Measurements from ENCODE around the gene USH2A.

Gene USH2A

GRCh38 chr1:216270086-216270773, 153.0 kb downstream of the USH2A start:
- no peak for DNase-seq

- no peak for DNase-seq
Observed at GRCh38 chr1:216261631-216262030, 161.6 kb downstream of the USH2A start.

DNA sequence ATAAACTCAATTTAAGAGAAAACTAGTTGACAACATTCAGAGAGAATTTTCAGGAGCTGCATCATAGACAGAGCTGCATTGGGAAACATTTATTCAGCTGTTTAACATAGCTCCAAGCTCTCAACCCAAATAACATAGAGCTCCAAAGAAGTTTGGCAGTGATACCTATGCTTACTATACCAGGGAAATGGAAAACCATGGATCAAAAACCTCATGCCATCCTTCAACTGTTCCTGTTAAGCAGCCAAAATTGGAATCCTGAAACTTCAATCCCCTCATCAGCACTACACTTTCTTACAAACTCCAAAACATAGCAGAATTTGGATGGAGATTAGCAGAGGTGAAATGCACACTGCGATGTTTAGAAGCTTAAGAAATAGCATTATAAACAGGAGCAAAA, 164.4 kb downstream of the USH2A start:
- no peak for DNase-seq

DNA sequence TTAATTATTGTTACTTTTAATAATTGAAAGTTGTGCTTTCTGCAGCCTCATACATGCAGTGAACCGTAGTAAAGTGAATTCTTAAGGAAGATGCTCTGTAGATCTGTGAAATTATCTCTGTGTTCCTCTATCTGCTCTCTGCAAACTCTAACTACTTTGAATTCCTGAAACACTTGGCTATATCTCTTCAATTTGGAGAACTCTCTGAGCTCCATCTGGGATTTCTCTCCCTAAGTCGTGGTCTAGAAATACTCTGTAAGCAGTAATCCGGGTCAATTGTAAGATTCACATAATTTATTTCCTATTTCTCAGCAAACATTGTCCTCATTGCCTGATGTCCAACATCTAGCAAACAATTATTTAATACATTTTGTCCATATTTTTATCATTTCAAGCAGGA, 164.9 kb downstream of the USH2A start:
- no peak for DNase-seq

DNA sequence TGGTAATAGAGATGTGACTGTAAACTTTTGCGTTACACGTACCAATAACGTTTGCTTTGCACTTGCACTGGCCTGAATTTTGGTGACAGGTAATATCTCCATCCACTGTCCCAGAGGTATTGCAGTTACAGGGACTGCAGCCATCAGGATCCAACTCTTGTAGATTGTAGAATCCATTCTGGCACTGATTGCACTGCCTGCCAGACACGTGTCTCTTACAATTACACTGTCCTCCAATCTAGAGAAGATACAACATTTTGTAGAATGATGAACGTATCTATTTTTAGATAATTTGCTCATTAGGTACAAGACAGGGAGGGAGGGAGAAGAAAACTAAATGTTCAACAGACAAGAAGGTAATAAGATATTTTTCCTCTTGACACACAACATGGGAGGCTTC, 172.4 kb downstream of the USH2A start:
- DNase-seq, result no peak

DNA sequence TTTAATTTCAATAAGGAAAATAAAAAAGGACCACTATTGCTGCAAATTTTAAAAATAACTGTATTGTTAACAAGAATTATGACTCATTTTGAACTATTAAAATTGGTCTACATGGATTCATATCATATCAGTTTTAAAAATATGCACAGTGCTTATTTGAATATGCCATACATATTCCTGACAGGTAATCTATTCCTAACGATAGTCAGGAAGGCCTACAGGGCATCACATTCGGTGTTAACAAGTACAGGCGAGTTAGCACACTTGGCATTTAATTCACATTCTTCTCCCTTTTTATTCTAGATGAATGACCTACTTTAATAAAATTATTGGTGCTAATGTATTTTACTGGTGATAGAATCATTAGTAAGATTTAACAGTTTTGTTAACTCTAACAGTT, 174.6 kb downstream of the USH2A start:
- DNase-seq, result no peak

GRCh38 chr1:216247937-216248336, 175.3 kb downstream of the USH2A start:
- no peak for DNase-seq

DNA sequence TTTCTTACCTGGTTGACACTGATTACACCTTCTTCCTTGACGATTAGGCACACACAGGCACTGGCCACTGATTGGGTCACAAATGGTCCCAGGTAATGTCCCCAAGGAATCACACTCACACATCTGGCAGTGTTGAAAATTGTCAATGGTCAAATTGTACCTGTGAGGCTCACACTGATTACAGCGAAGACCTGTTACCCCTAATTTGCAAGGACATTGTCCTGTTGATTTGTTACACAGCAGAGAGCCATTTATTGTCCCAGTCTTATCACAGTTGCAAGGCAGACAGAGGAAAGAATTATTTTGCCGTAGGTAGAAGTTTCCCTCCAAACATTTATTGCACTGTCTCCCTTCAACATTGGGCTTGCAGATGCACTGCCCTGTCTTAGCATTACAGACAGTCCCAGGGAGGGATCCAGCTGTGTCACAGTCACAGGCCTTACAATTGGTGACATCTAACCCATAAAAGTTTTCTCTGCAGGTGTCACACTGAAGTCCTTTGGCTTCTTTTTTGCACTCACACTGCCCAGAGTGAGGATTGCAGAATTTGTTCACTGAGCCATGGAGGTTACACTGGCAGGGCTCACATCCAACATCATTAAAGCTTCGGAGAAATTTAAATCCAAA, 176.6 kb downstream of the USH2A start:
- no peak for DNase-seq

- no peak for DNase-seq
Observed at GRCh38 chr1:216238844-216239243, 184.4 kb downstream of the USH2A start.

GRCh38 chr1:216237927-216238542, 185.2 kb downstream of the USH2A start:
- no peak for DNase-seq

- no peak for DNase-seq
Observed at GRCh38 chr1:216224233-216224632, 199.0 kb downstream of the USH2A start.

DNA sequence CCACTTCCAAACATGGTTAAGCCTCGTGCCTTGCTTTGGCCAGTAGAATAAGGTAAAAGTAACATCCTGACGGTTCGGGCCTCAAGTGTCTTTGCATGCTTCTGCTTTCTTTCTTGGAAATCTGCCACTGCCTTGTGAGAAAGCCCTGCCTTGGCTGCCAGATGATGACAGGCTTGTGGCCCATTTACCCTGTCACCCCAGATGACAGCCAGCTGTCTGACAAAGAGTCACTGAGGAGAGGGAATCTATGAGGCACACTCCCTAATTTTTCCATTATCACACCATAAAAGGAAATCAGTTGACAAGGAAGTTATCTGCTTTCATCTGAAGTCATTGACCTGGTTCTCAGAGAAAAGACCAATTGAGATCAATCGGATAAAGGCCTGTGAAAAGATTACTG, 199.8 kb downstream of the USH2A start:
- DNase-seq, result no peak

GRCh38 chr1:216222288-216222687, 201.0 kb downstream of the USH2A start:
- no peak for DNase-seq

- DNase-seq, result peak; percentile 43
Observed at GRCh38 chr1:216221260-216221700, 202.0 kb downstream of the USH2A start.

- no peak for DNase-seq
Observed at GRCh38 chr1:216216305-216216704, 206.9 kb downstream of the USH2A start.

DNA sequence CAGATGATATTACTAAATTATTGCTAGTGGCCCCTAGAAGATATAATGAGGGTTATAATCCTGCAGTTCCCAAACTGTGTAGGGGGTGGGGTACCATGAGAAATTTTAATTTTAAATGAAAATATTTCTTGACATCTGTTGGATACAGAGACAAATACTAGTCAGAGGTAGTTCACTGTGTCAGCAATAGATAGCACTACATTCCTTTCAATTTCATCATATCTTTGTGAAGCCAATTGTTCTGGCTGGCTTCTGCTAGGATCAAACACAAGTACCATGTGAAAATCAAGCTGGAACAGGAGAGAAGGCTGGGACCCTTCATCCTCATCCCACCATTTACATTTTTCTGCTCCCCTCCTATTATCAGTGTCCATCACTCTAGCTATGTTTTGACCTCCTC, 208.1 kb downstream of the USH2A start:
- no peak for DNase-seq

DNA sequence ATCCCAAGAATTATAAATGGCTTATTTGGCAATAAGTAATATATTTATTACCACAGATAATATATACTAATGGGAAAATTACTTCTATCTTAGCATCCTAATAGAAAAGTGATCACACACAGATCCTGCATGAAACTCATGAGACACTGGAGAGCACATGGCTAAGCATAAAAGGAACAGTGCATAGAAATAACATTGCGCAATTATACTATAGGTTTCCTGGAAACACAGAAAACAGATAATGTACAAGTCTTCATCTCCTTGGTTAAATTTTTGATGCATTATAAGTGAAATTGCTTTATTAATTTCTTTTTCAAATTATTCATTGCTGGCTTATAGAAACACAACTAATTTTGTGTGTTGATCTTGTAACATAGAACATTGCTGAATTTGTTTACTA, 210.4 kb downstream of the USH2A start:
- no peak for DNase-seq

DNA sequence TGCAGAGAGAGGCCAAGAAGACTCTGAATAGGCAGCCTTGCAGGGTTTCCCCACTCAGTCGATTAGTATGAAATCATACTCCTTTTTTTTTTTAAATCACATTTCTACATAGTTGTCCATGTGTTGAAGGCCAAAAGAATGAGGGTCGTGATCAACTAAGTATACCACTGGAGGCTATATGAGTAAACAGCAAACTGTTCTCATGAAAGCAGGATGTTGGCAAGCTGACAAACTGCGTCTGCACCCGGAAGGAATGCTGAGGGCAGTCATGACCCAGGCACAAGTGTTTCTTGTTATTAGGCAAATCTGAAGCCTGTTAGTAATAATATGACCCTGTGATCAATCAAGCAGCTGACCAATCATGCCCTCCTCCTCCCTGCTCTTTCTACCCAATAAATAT, 213.2 kb downstream of the USH2A start:
- DNase-seq, result no peak

DNA sequence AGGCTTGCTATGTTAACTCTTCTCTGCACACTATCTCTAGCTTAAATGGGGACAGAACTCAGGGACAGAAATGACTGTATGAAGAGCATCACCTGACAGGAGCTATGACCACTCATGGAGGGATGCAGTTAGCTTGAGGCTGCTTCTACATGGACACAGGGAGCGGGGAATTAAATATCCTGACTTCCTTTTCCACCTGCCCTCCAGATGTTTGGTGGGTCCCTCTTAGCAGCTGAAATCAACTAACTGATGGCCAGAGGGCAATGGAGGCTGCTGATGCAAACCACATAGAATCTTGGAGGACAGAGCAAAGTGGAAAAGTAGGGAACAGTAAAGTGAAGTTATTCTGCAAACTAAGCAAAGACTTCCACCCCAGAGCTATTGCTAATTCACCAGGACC, 214.1 kb downstream of the USH2A start:
- no peak for DNase-seq

DNA sequence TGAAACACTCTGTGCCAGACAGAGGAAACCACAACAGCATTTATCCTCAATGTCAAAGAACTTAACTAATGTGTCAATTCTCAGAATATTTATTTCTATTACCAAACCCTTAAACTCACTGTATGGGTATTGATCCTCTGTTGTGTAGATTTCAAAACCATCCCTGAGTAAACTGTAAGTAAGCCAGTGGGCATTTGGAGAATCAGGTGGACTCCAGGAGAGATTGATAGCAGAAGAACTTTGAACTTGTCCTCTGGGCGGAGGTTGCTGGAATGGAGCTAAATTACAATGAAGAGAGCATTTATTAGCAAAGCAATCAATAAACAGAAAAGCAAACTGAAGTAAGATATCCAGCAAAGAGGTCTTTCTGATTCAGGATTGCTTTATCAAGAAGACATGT, 216.1 kb downstream of the USH2A start:
- DNase-seq, result no peak

- DNase-seq, result no peak
Observed at GRCh38 chr1:216205176-216205575, 218.1 kb downstream of the USH2A start.

GRCh38 chr1:216201946-216202345, 221.3 kb downstream of the USH2A start:
- no peak for DNase-seq

- no peak for DNase-seq
Observed at GRCh38 chr1:216200941-216201340, 222.3 kb downstream of the USH2A start.

DNA sequence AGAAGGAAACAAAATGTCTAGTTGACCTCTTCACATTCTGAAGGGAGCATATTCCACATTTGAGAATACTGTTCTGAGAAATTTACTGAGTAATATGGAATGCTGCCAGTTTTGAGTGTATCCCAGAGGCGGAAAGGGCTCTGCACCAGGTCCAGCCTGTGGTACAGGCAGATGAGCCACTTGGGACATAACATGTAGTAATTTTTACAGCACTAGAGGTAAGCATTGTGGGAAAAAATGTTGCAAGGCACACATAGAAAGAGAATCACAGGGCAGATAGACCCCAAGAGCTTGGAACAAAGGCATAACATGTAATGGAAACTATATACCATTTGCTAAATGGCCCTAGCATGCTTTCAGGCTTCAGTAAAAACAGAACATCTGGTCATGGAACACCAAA, 228.5 kb downstream of the USH2A start:
- DNase-seq, result no peak

Measured in activated CD4-positive, alpha-beta T cell treated with anti-CD3 and anti-CD28 coated beads, Interleukin-2, Interleukin-6, amounts not matched to agents 100 ng/mL and 50 ng/mL, durations not matched to agents 16 hours and 8 hours (primary cell).